ENCODE data around the gene NDN. TPM values are rescaled to one million over a fixed set of nuclear protein-coding genes. Genes with fewer than 3 reads are reported as not detected.
"Not testable (repeated sequence)": the region's sequence is repeated elsewhere in the genome, so short reads cannot be mapped to it uniquely, and the experiment has no call there.

Gene NDN
- 1 to 10 TPM; 4.7 to 5.1 TPM for total RNA-seq

- ATAC-seq (no peak), DNase-seq (peak; percentile 23)
- H3K4me3 Mint-ChIP-seq: no peak within 1 kb of the TSS
- no peaks in the 10 kb centered on the region for H3K36me3 Mint-ChIP-seq (ENCODE audit: low read depth)
- H3K4me1 Mint-ChIP-seq (ENCODE audit: low read depth): no peaks in the 10 kb centered on the region
- CTCF ChIA-PET: no interaction called here
- no peaks in the 10 kb centered on the region for H3K27me3 Mint-ChIP-seq (ENCODE audit: low read depth)
- H3K27ac Mint-ChIP-seq: no peak within 1 kb of the TSS
- POLR2A ChIA-PET: no interaction called here
- H3K9me3 Mint-ChIP-seq (ENCODE audit: insufficient read depth): peaks cover 5% of the 10 kb centered on the region
Observed at GRCh38 chr15:23687143-23687470, at the start of gene NDN. TSS of gene NDN (minus strand) at chr15:23687305. CDS start at chr15:23687217, 88 bp downstream.

- CTCF ChIA-PET: no interaction called here
- H3K4me1 Mint-ChIP-seq (ENCODE audit: low read depth): no peaks in the 10 kb centered on the region
- H3K9me3 Mint-ChIP-seq (ENCODE audit: insufficient read depth): peaks cover 17% of the 10 kb centered on the region
- no peak for DNase-seq
- H3K27me3 Mint-ChIP-seq (ENCODE audit: low read depth): no peaks in the 10 kb centered on the region
- POLR2A ChIA-PET: no interaction called here
- no peak overlapping the region for H3K27ac Mint-ChIP-seq
- no peak for ATAC-seq
- H3K4me3 Mint-ChIP-seq: no peak overlapping the region
- H3K36me3 Mint-ChIP-seq (ENCODE audit: low read depth): no peaks in the 10 kb centered on the region
Observed at GRCh38 chr15:23736033-23736673, 49.0 kb upstream of the NDN start.

GRCh38 chr15:23734862-23735261 is 47.8 kb upstream of the NDN start:
- ATAC-seq (no peak), DNase-seq (no peak)
- no peak overlapping the region for H3K4me3 Mint-ChIP-seq
- POLR2A ChIA-PET: no interaction called here
- peaks cover 10% of the 10 kb centered on the region for H3K9me3 Mint-ChIP-seq (ENCODE audit: insufficient read depth)
- no peaks in the 10 kb centered on the region for H3K4me1 Mint-ChIP-seq (ENCODE audit: low read depth)
- H3K27ac Mint-ChIP-seq: no peak overlapping the region
- H3K27me3 Mint-ChIP-seq (ENCODE audit: low read depth): no peaks in the 10 kb centered on the region
- no peaks in the 10 kb centered on the region for H3K36me3 Mint-ChIP-seq (ENCODE audit: low read depth)
- CTCF ChIA-PET: no interaction called here

GRCh38 chr15:23713874-23714656 is 27.0 kb upstream of the NDN start:
- H3K27ac Mint-ChIP-seq; H3K4me3 Mint-ChIP-seq; ATAC-seq; CTCF ChIA-PET; H3K27me3 Mint-ChIP-seq (ENCODE audit: low read depth); DNase-seq; H3K4me1 Mint-ChIP-seq (ENCODE audit: low read depth); POLR2A ChIA-PET; H3K36me3 Mint-ChIP-seq (ENCODE audit: low read depth); H3K9me3 Mint-ChIP-seq (ENCODE audit: insufficient read depth): not testable (repeated sequence)

GRCh38 chr15:23708332-23708731 is 21.2 kb upstream of the NDN start:
- DNase-seq (no peak), ATAC-seq (no peak)
- no peaks in the 10 kb centered on the region for H3K4me1 Mint-ChIP-seq (ENCODE audit: low read depth)
- no peaks in the 10 kb centered on the region for H3K36me3 Mint-ChIP-seq (ENCODE audit: low read depth)
- no peak overlapping the region for H3K4me3 Mint-ChIP-seq
- peaks cover 11% of the 10 kb centered on the region for H3K9me3 Mint-ChIP-seq (ENCODE audit: insufficient read depth)
- H3K27ac Mint-ChIP-seq: no peak overlapping the region
- no peaks in the 10 kb centered on the region for H3K27me3 Mint-ChIP-seq (ENCODE audit: low read depth)
- POLR2A ChIA-PET: interaction anchor here (0.6 kb wide), 1 partner anchor 1005 kb away, joined by 3 read pairs; no protein-coding TSS in a partner anchor
- CTCF ChIA-PET: no interaction called here

- no peak for DNase-seq
- no peak for ATAC-seq
- H3K27me3 Mint-ChIP-seq (ENCODE audit: low read depth): no peaks in the 10 kb centered on the region
- no peaks in the 10 kb centered on the region for H3K4me1 Mint-ChIP-seq (ENCODE audit: low read depth)
- H3K36me3 Mint-ChIP-seq (ENCODE audit: low read depth): no peaks in the 10 kb centered on the region
- peaks cover 3% of the 10 kb centered on the region for H3K9me3 Mint-ChIP-seq (ENCODE audit: insufficient read depth)
- CTCF ChIA-PET: no interaction called here
- no peak overlapping the region for H3K4me3 Mint-ChIP-seq
- no peak overlapping the region for H3K27ac Mint-ChIP-seq
- POLR2A ChIA-PET: no interaction called here
Observed at GRCh38 chr15:23695282-23695681, 8.2 kb upstream of the NDN start.

GRCh38 chr15:23694592-23694991 is 7.5 kb upstream of the NDN start:
- ATAC-seq: no peak
- CTCF ChIA-PET: no interaction called here
- H3K4me3 Mint-ChIP-seq: no peak overlapping the region

GRCh38 chr15:23690450-23690852 is 3.3 kb upstream of the NDN start:
- POLR2A ChIA-PET: no interaction called here
- Mint-ChIP-seq H3K27me3 (ENCODE audit: low read depth) (no peaks in the 10 kb centered on the region), H3K9me3 (ENCODE audit: insufficient read depth) (peaks cover 8% of the 10 kb centered on the region), H3K4me1 (ENCODE audit: low read depth) (no peaks in the 10 kb centered on the region), H3K27ac (no peak overlapping the region), H3K4me3 (no peak overlapping the region), H3K36me3 (ENCODE audit: low read depth) (no peaks in the 10 kb centered on the region)
- ATAC-seq (no peak), DNase-seq (no peak)
- CTCF ChIA-PET: no interaction called here

More at GRCh38 chr15:23694592-23694991, 7.5 kb upstream of the NDN start:
- no peaks in the 10 kb centered on the region for H3K36me3 Mint-ChIP-seq (ENCODE audit: low read depth)
- DNase-seq: no peak
- peaks cover 3% of the 10 kb centered on the region for H3K9me3 Mint-ChIP-seq (ENCODE audit: insufficient read depth)
- H3K4me1 Mint-ChIP-seq (ENCODE audit: low read depth): no peaks in the 10 kb centered on the region
- H3K27me3 Mint-ChIP-seq (ENCODE audit: low read depth): no peaks in the 10 kb centered on the region
- H3K27ac Mint-ChIP-seq: no peak overlapping the region
- POLR2A ChIA-PET: no interaction called here

GRCh38 chr15:23690015-23690414 is 2.9 kb upstream of the NDN start:
- no peak overlapping the region for H3K4me3 Mint-ChIP-seq
- ChIA-PET POLR2A (no interaction called here), CTCF (no interaction called here)
- no peaks in the 10 kb centered on the region for H3K4me1 Mint-ChIP-seq (ENCODE audit: low read depth)
- peaks cover 6% of the 10 kb centered on the region for H3K9me3 Mint-ChIP-seq (ENCODE audit: insufficient read depth)
- no peaks in the 10 kb centered on the region for H3K27me3 Mint-ChIP-seq (ENCODE audit: low read depth)
- H3K36me3 Mint-ChIP-seq (ENCODE audit: low read depth): no peaks in the 10 kb centered on the region
- no peak for ATAC-seq
- no peak overlapping the region for H3K27ac Mint-ChIP-seq
- no peak for DNase-seq

- ATAC-seq (no peak), DNase-seq (no peak)
- Mint-ChIP-seq H3K36me3 (ENCODE audit: low read depth) (no peaks in the 10 kb centered on the region), H3K4me3 (no peak overlapping the region), H3K9me3 (ENCODE audit: insufficient read depth) (peaks cover 5% of the 10 kb centered on the region), H3K27me3 (ENCODE audit: low read depth) (no peaks in the 10 kb centered on the region), H3K4me1 (ENCODE audit: low read depth) (no peaks in the 10 kb centered on the region), H3K27ac (no peak overlapping the region)
- ChIA-PET POLR2A (no interaction called here), CTCF (no interaction called here)
Observed at GRCh38 chr15:23686466-23687142, 501 bp downstream of the NDN start.

- no peaks in the 10 kb centered on the region for H3K27me3 Mint-ChIP-seq (ENCODE audit: low read depth)
- ChIA-PET CTCF (no interaction called here), POLR2A (no interaction called here)
- no peaks in the 10 kb centered on the region for H3K36me3 Mint-ChIP-seq (ENCODE audit: low read depth)
- no peaks in the 10 kb centered on the region for H3K9me3 Mint-ChIP-seq (ENCODE audit: insufficient read depth)
- H3K4me3 Mint-ChIP-seq: no peak overlapping the region
- H3K27ac Mint-ChIP-seq: no peak overlapping the region
- ATAC-seq: no peak
- H3K4me1 Mint-ChIP-seq (ENCODE audit: low read depth): no peaks in the 10 kb centered on the region
- DNase-seq: no peak
Observed at GRCh38 chr15:23671481-23671880, 15.6 kb downstream of the NDN start.

GRCh38 chr15:23670970-23671369 is 16.1 kb downstream of the NDN start:
- POLR2A ChIA-PET: no interaction called here
- H3K9me3 Mint-ChIP-seq (ENCODE audit: insufficient read depth): no peaks in the 10 kb centered on the region
- no peaks in the 10 kb centered on the region for H3K27me3 Mint-ChIP-seq (ENCODE audit: low read depth)
- no peak overlapping the region for H3K4me3 Mint-ChIP-seq
- ATAC-seq (no peak), DNase-seq (no peak)
- no peaks in the 10 kb centered on the region for H3K36me3 Mint-ChIP-seq (ENCODE audit: low read depth)
- no peaks in the 10 kb centered on the region for H3K4me1 Mint-ChIP-seq (ENCODE audit: low read depth)
- H3K27ac Mint-ChIP-seq: no peak overlapping the region
- CTCF ChIA-PET: no interaction called here
